Suprapubic skin (tissue), 4 donors: Measurements from ENCODE around the gene FSTL4.

Experiments used
- POLR2A ChIP-seq, 2 donors: fragments of 450-650 bp; IDR thresholded peaks; one replicate each; pipeline ENCODE4 v1.6.1; 2017; ENCODE audit warnings: antibody characterized with exemption in 2 of 2, mild to moderate bottlenecking in 2 of 2, moderate library complexity in 2 of 2
- POLR2AphosphoS5 ChIP-seq, 3 donors: sonication (generic); formaldehyde crosslinking; IDR thresholded peaks; one replicate each; pipeline ENCODE4 v1.6.1; 2017; ENCODE audit warnings: antibody characterized with exemption in 3 of 3

DNA sequence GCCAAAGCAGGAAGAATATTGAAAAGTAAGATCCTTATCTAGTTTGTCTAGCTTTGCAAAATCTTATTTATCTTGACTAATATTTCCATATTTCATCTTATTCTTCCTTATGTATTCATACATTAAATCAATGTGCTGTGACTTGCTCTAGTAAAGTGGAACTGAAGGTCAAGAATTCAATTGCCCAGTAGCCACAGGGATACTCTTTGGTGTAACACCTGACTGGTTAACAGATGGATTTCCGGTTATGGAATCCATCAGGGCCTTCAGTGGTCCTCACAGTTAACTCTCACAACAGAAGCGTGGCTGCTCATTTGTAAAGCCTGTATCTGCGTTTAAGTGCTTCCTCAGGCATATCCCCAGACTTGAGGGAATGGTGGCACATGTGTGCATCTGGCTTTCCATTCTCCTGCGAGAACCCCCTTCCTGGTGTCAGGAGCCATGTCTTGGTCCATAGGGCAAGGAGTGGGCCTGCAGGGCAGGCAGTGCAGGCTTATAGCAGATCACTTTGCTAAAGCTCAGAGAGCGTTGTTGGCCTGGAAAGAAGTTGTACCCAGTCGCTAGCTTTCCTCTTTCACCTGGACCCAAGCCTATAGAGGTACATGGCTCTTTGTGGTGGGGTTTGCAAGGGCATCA lies 461.3 kb downstream of the FSTL4 start:
- TF ChIP-seq POLR2A (IDR thresholded peaks at IDR 0.05) (no peak), POLR2AphosphoS5 (IDR thresholded peaks at IDR 0.05) (no peak)
